ENCODE results near the gene CRACR2B.

Gene CRACR2B

GRCh38 chr11:870127-870413, 42.4 kb downstream of the CRACR2B start:
- DNase-seq = no peak

GRCh38 chr11:870418-870817, 42.7 kb downstream of the CRACR2B start:
- DNase-seq = no peak

DNA sequence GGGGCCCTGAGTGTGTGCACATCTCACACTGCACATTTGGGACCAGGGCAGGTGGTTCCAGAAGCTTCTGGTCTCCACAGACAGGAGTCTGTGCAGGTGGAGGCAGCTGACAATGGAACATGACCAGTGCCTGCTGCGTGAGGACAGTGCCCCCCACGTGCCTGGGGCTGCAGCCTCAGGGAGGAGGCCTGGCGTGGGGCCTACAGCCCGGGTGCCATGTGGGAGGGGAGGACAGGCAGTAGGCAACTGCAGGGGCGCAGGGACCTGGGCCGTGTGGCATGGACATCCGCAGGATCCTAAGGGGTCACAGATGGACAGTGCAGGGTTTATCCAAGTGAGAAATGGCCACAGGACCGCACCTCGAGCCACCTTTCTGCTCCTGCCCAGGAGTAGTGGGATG, 43.8 kb downstream of the CRACR2B start:
- no peak for DNase-seq

DNA sequence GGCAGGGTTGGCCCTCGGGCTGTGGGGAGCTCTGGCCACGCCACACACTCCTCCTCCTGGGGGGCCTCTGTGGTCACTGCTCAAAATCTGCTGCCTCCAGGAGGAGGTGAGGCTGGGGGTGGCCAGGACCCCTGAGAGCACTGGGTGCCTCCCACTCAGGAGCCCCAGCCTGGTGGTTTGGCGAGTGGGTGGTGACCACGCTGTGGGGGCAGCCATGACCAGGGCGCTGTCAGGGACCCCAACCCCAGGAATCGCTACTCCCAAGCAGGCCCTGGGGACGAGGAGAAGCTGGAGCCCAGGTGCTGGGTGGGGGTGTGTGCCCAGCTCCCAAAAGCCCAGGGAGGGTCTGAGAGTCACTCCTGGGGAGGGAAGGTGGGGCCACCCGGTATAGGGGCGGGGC, 45.1 kb downstream of the CRACR2B start:
- DNase-seq = no peak

- DNase-seq = no peak
These were observed 46.0 kb downstream of the CRACR2B start for GRCh38 chr11:873706-874105.

DNA sequence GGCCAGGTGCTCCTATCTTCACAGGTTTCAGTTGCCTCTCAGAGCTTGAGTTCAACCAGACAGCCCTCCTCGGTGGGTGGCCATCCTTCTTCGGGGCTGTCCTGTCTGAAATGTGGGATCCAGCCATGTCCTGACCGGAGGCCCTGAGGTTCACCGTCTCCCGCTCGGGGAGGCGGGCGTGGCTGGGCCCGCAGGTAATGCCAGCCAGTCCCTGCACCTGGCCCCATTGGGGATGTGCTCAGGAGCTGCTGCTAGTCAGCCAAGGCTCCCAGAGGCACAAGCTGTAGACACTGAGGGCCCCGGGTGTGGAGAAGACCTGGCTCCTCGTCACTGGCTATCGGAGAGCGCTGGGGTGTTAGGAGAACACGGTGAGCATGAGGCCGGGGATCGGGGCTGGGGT, 47.5 kb downstream of the CRACR2B start:
- DNase-seq = no peak

DNA sequence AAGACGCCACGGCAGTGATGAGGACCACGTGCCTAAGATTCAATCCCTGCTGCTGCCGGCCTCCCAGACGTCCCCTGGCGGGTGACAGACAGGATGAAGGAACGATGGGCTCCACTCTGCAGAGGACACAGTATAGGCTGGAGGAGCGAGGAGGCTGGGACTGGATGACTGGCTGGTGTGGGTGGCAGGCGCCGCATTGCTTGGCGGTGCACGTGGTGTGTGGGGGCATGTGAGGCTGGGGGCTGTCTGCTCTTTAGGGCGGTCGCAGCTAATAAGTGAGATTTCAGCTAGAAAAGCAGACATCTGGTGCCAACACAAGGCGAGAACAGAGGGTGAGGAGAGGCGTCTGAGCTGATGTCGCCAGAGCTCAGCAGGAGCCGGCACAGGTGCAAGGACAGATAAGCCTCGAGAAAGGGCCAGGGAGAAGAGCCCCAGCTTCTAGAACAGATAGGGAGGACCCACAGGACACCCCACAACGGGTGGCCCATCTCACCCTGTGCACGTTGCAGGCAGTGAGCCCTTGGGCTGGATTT, 48.1 kb downstream of the CRACR2B start:
- no peak for DNase-seq

- no peak for DNase-seq
These were observed 48.8 kb downstream of the CRACR2B start for GRCh38 chr11:876545-876944.

DNA sequence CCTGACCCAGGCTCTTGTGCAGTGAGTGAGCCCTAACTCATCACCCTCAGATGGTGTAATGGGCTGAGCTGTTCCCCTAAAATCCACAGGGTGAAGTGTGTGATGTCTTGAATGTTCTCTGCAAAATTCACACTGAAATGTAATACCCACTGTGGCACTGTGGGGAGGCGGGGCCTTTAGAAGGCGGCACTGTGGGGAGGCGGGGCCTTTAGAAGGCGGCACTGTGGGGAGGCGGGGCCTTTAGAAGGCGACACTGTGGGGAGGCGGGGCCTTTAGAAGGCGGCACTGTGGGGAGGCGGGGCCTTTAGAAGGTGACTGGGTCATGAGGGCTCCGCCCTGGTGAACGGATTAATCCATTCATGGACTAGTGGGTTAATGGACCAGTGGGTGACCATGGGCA, 49.8 kb downstream of the CRACR2B start:
- DNase-seq = peak; percentile 15

- no peak for DNase-seq
These were observed 52.7 kb downstream of the CRACR2B start for GRCh38 chr11:880447-880846.
